Suprapubic skin (tissue), 4 donors: ENCODE results near the gene CFAP77. TPM values are rescaled to one million over a fixed set of nuclear protein-coding genes. Genes with fewer than 3 reads are reported as not detected.

Source experiments
- DNase-seq, 2 donors: peaks; one replicate each; pipeline ENCODE4 v3.0.0-alpha.2; 2019; ENCODE audit warnings: low spot score in 2 of 2
- H3K27ac ChIP-seq: fragments of 200-600 bp; sonication (generic); one replicate; pipeline ENCODE4 v1.5.1; 2019
- H3K27me3 ChIP-seq: fragments of 200-600 bp; sonication (generic); one replicate; pipeline ENCODE4 v1.5.1; 2019
- H3K36me3 ChIP-seq: fragments of 200-600 bp; sonication (generic); one replicate; pipeline ENCODE4 v1.5.1; 2019
- H3K4me1 ChIP-seq: fragments of 200-600 bp; sonication (generic); one replicate; pipeline ENCODE4 v1.5.1; 2019
- H3K4me3 ChIP-seq: fragments of 200-600 bp; sonication (generic); one replicate; pipeline ENCODE4 v1.5.1; 2019; ENCODE audit warnings: mild to moderate bottlenecking
- H3K9me3 ChIP-seq: fragments of 200-600 bp; sonication (generic); one replicate; pipeline ENCODE4 v1.5.1; 2019
- EP300 ChIP-seq: sonication (generic); formaldehyde crosslinking; IDR thresholded peaks from one replicate; pipeline ENCODE4 v1.6.1; 2017; ENCODE audit warnings: antibody characterized with exemption
- POLR2A ChIP-seq, 2 donors: fragments of 450-650 bp; IDR thresholded peaks; one replicate each; pipeline ENCODE4 v1.6.1; 2017; ENCODE audit warnings: antibody characterized with exemption in 2 of 2, mild to moderate bottlenecking in 2 of 2, moderate library complexity in 2 of 2
- POLR2AphosphoS5 ChIP-seq, 3 donors: sonication (generic); formaldehyde crosslinking; IDR thresholded peaks; one replicate each; pipeline ENCODE4 v1.6.1; 2017; ENCODE audit warnings: antibody characterized with exemption in 3 of 3
- WGBS: methylation state at CpG from one replicate; pipeline ENCODE4 v1.1.5; 2018; 5-methylcytosine and 5-hydroxymethylcytosine counted together
- total RNA-seq, 4 donors: library from RNA; depleted of rRNA; stranded (reverse); fragments of >200 nt; gene quantifications; one replicate each; pipeline ENCODE4 v1.1.0, GENCODE V29; 2016
- TF ChIP-seq, protein P1 (sequence below), 2 donors: fragments of 200-600 bp in 1 of 2; fragments of 450-650 bp in 1 of 2; sonication (generic) in 1 of 2; IDR thresholded peaks; one replicate each; pipeline ENCODE4 v1.5.1; 2016 to 2019; ENCODE audit warnings: antibody characterized with exemption in 2 of 2, mild to moderate bottlenecking in 1 of 2, moderate library complexity in 1 of 2

The CFAP77 gene
- total RNA-seq, 4 donors from 2014 or later = 1.0 TPM; not detected in 3

DNA sequence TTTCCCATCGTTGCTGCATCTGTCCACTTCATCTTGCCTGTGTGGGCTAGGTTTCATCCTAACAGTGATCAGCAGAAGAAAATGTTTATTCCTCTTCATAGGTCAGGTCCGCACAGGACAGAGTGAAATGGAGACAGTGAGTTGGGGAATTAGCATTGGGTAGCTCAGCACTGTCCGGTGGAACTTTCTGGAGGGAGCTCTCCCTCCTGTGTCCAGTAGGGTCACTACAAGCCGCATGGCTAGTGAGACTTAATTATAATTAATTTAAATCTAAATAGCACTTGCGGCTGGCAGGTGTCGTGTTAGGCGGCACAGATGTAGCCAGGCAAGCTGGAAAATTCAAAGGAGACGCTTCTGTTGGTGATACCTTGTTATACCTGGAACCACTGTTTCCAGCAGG lies 48.4 kb downstream of the CFAP77 start:
- Histone ChIP-seq H3K27me3 (peaks cover 56% of the 10 kb centered on the region), H3K27ac (no peak overlapping the region), H3K4me3 (no peak overlapping the region), H3K36me3 (no peaks in the 10 kb centered on the region), H3K4me1 (peaks cover 6% of the 10 kb centered on the region), H3K9me3 (no peaks in the 10 kb centered on the region)
- TF ChIP-seq, protein P1, sequence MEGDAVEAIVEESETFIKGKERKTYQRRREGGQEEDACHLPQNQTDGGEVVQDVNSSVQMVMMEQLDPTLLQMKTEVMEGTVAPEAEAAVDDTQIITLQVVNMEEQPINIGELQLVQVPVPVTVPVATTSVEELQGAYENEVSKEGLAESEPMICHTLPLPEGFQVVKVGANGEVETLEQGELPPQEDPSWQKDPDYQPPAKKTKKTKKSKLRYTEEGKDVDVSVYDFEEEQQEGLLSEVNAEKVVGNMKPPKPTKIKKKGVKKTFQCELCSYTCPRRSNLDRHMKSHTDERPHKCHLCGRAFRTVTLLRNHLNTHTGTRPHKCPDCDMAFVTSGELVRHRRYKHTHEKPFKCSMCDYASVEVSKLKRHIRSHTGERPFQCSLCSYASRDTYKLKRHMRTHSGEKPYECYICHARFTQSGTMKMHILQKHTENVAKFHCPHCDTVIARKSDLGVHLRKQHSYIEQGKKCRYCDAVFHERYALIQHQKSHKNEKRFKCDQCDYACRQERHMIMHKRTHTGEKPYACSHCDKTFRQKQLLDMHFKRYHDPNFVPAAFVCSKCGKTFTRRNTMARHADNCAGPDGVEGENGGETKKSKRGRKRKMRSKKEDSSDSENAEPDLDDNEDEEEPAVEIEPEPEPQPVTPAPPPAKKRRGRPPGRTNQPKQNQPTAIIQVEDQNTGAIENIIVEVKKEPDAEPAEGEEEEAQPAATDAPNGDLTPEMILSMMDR (IDR thresholded peaks at IDR 0.05) = no peak
- TF ChIP-seq POLR2AphosphoS5 (IDR thresholded peaks at IDR 0.05) = no peak
- TF ChIP-seq EP300 = no peak
- no peak for TF ChIP-seq POLR2A (IDR thresholded peaks at IDR 0.05)
- WGBS = 90% methylated on average over 8 of the region's 8 CpGs
- no peak for DNase-seq

DNA sequence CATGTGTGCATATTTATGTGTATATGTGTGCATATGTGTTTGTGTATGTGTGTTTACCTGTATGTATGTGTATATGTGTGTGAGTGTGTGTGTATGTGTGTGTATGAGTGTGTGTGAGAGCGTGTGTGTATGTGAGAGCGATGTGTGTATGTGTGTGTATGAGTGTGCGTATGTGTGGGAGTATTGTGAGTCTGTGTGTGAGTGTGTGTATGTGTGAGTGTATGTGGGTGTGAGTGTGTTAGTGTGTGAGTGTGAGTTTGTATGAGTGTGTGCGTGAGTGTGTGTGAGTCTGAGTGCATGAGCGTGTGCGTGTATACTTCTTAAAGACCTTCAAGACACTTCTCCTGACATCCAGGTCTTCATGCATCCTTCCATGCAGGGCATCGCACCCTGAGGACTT lies 49.6 kb downstream of the CFAP77 start:
- Histone ChIP-seq H3K9me3 (no peaks in the 10 kb centered on the region), H3K27ac (no peak overlapping the region), H3K36me3 (no peaks in the 10 kb centered on the region), H3K4me1 (peaks cover 6% of the 10 kb centered on the region), H3K4me3 (no peak overlapping the region), H3K27me3 (peaks cover 55% of the 10 kb centered on the region)
- DNase-seq = no peak
- TF ChIP-seq POLR2AphosphoS5 (IDR thresholded peaks at IDR 0.05) (no peak), POLR2A (IDR thresholded peaks at IDR 0.05) (no peak), EP300 (no peak)
- TF ChIP-seq, protein P1 (IDR thresholded peaks at IDR 0.05) = no peak
- WGBS = 93% methylated on average over 7 of the region's 7 CpGs

DNA sequence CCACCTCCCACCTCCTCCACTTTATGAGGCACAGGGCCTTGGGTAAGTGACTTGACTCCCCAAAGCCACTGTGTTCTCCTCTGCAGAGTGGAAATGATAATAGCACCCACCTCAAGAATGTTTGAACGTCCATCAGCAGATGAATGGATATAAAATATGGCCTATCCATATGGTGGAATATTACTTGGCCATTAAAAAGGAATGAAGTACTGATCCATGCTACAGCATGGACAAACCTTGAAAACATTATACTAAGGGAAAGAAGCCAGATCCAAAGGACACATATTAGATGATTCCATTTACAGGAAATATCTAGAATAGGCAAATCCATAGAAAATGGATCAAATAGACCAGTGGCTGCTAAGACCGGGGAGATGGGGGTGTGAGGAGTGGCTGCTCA lies 50.2 kb downstream of the CFAP77 start:
- Histone ChIP-seq H3K4me3 (no peak overlapping the region), H3K9me3 (no peaks in the 10 kb centered on the region), H3K4me1 (peaks cover 6% of the 10 kb centered on the region), H3K36me3 (no peaks in the 10 kb centered on the region), H3K27ac (no peak overlapping the region), H3K27me3 (peaks cover 58% of the 10 kb centered on the region)
- WGBS = 79% methylated on average over 2 of the region's 2 CpGs
- TF ChIP-seq, protein P1 (IDR thresholded peaks at IDR 0.05) = no peak
- TF ChIP-seq EP300 = no peak
- TF ChIP-seq POLR2A (IDR thresholded peaks at IDR 0.05) = no peak
- no peak for DNase-seq

GRCh38 chr9:132461281-132461896 lies 51.4 kb downstream of the CFAP77 start:
- Histone ChIP-seq H3K4me3 (no peak overlapping the region), H3K36me3 (no peaks in the 10 kb centered on the region), H3K27me3 (peaks cover 65% of the 10 kb centered on the region), H3K27ac (no peak overlapping the region), H3K4me1 (peaks cover 6% of the 10 kb centered on the region), H3K9me3 (no peaks in the 10 kb centered on the region)
- 70% methylated on average over 20 of the region's 20 CpGs for WGBS
- no peak for DNase-seq
- TF ChIP-seq, protein P1 (IDR thresholded peaks at IDR 0.05) = no peak
- TF ChIP-seq POLR2A (IDR thresholded peaks at IDR 0.05) = no peak
- TF ChIP-seq POLR2AphosphoS5 (IDR thresholded peaks at IDR 0.05) = no peak

DNA sequence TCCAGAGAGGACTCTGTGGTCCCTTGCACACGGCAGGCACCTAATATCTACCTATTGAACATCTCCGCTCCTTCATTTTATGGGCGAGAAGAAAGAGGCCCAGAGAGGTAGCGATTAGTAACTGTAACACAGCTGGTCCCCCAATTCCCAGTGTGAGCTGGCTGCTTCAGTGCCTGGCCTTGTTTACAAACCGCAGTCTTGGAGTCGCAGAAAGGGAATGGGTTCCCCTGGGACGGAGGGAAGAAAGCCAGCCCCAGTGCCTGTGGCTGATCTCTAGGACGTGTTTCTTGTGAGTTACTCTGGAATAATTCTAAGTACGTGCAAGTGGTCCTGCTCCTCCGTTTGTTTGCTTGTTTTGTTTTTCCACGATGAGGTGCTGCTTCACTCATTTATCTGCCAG lies 52.0 kb downstream of the CFAP77 start:
- TF ChIP-seq POLR2AphosphoS5 (IDR thresholded peaks at IDR 0.05) = no peak
- TF ChIP-seq, protein P1 (IDR thresholded peaks at IDR 0.05) = no peak
- no peak for DNase-seq
- Histone ChIP-seq H3K27me3 (peaks cover 63% of the 10 kb centered on the region), H3K4me3 (no peak overlapping the region), H3K27ac (no peak overlapping the region), H3K36me3 (no peaks in the 10 kb centered on the region), H3K9me3 (no peaks in the 10 kb centered on the region), H3K4me1 (peaks cover 6% of the 10 kb centered on the region)
- 74% methylated on average over 11 of the region's 11 CpGs for WGBS
